Frontal cortex (tissue), 4 donors: ENCODE results near the gene ZWILCH. TPM values are rescaled to one million over a fixed set of nuclear protein-coding genes. Genes with fewer than 3 reads are reported as not detected.
"Not testable (repeated sequence)": the region's sequence is repeated elsewhere in the genome, so short reads cannot be mapped to it uniquely, and the experiment has no call there.

ENCODE experiments used
- DNase-seq, 2 donors: peaks; one replicate each; pipeline ENCODE4 v3.0.0; 2012; ENCODE audit warnings: low spot score in 2 of 2
- FAIRE-seq: peaks from 2 replicates; lab custom pipeline; 2012; peaks lifted over from hg19 to GRCh38; lab: Jason Lieb, UNC
- total RNA-seq: library from RNA; depleted of rRNA; stranded (reverse); fragments of >200 nt; gene quantifications from one replicate; pipeline ENCODE4 v1.2.3, GENCODE V29; 2014
- donor health status: control.
- donor health status: control.
- donor health status: control.

ZWILCH gene
- total RNA-seq, 1 donor from 2014 or later, result 43.6 TPM

GRCh38 chr15:66484539-66485112 is 20.5 kb upstream of the ZWILCH start:
- DNase-seq (no peak), FAIRE-seq (no peak)

GRCh38 chr15:66486887-66487286 is 18.2 kb upstream of the ZWILCH start:
- DNase-seq (no peak), FAIRE-seq (no peak)

GRCh38 chr15:66488525-66488924 is 16.6 kb upstream of the ZWILCH start:
- DNase-seq (no peak), FAIRE-seq (no peak)

GRCh38 chr15:66489179-66489791 is 15.8 kb upstream of the ZWILCH start:
- DNase-seq (no peak), FAIRE-seq (no peak)

GRCh38 chr15:66491846-66492245 is 13.3 kb upstream of the ZWILCH start:
- no peak for DNase-seq

GRCh38 chr15:66494262-66494661 is 10.9 kb upstream of the ZWILCH start:
- no peak for DNase-seq
- FAIRE-seq, result no peak

More at GRCh38 chr15:66491846-66492245, 13.3 kb upstream of the ZWILCH start:
- FAIRE-seq, result no peak

- DNase-seq (no peak), FAIRE-seq (no peak)
Observed at GRCh38 chr15:66496951-66497501, 8.1 kb upstream of the ZWILCH start.

- peak; percentile 74 to 89 for DNase-seq
- FAIRE-seq, result no peak
Observed at GRCh38 chr15:66497502-66498455, 7.3 kb upstream of the ZWILCH start, which contains the start of gene SNAPC5. TSS of gene SNAPC5 (minus strand) at chr15:66497762. CDS start at chr15:66497731, 31 bp downstream.

- FAIRE-seq (no peak), DNase-seq (no peak)
Observed at GRCh38 chr15:66498501-66499386, 6.4 kb upstream of the ZWILCH start.

- not testable (repeated sequence) for FAIRE-seq, DNase-seq
Observed at GRCh38 chr15:66500346-66500745, 4.8 kb upstream of the ZWILCH start.

GRCh38 chr15:66502491-66502890 is 2.6 kb upstream of the ZWILCH start:
- no peak for FAIRE-seq
- no peak for DNase-seq

GRCh38 chr15:66503041-66503648 is 2.0 kb upstream of the ZWILCH start:
- DNase-seq, FAIRE-seq: not testable (repeated sequence)

GRCh38 chr15:66503780-66504562 is 1.2 kb upstream of the ZWILCH start:
- FAIRE-seq, result no peak
- DNase-seq, result no peak

- DNase-seq, result no peak
- no peak for FAIRE-seq
Observed at GRCh38 chr15:66505430-66505811, 295 bp downstream of the ZWILCH start.

GRCh38 chr15:66505818-66506217 is 692 bp downstream of the ZWILCH start:
- FAIRE-seq, result no peak
- DNase-seq, result no peak

GRCh38 chr15:66508293-66508883 is 3.3 kb downstream of the ZWILCH start:
- FAIRE-seq (no peak), DNase-seq (no peak)

GRCh38 chr15:66514586-66514985 is 9.5 kb downstream of the ZWILCH start:
- DNase-seq (no peak), FAIRE-seq (no peak)

GRCh38 chr15:66515901-66516322 is 10.8 kb downstream of the ZWILCH start:
- no peak for FAIRE-seq
- no peak for DNase-seq
